Stimulated activated naive CD4-positive, alpha-beta T cell treated with Interleukin-2 at 50 U/mL for 16 hours (primary cell): ENCODE measurements around the gene PPIL1.
"Not testable (repeated sequence)": the region's sequence is repeated elsewhere in the genome, so short reads cannot be mapped to it uniquely, and the experiment has no call there.

Experiments used
- DNase-seq: peaks from one replicate; lab custom pipeline; 2025; lab: John Stamatoyannopoulos, UW

PPIL1 gene

DNA sequence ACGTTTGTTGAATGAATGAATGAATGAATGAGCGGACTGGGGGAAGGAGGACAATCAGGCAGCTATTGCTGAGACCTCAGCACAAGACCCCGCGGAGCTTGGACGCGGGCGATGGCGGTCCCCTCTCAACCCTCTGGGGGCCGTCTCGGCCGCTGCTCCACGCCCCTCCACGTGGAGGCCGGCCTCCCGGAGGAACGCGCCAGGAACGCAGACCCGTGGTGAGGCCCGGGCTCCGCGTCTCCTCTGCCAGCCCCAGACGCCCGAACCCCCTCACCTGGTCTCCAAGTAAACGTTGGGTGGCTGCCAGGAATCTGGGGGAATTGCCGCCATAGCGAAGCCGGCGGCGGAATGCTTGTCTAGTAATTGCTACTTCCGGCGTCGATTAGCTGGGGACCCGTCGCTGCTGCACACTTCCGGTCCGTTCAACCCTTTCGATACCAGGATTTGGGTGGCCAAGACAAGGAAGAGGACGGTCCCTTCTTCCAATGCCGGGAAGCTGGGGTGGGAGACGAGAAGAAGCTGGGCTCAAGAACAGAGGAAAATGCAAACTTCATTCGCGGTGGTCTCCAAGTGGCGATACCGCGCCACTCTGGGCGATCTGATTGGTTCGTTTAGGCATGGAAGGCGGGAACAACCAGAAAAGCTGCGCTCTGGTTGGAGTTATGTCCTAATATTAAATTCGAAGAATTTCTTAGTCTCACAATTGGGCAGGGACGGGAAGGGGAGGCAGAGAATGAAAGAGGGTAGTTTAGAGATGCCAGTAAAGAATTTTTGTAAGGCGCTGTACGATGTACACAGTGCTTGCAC lies at the start of gene PPIL1:
PPIL1 (minus strand) TSS at position 361 of the 807 bp plus-strand sequence; CDS start at position 330, 31 bp downstream.
- DNase-seq: peak; percentile 80

- DNase-seq: no peak
Observed at GRCh38 chr6:36924131-36924530, 49.5 kb upstream of the PPIL1 start.

DNA sequence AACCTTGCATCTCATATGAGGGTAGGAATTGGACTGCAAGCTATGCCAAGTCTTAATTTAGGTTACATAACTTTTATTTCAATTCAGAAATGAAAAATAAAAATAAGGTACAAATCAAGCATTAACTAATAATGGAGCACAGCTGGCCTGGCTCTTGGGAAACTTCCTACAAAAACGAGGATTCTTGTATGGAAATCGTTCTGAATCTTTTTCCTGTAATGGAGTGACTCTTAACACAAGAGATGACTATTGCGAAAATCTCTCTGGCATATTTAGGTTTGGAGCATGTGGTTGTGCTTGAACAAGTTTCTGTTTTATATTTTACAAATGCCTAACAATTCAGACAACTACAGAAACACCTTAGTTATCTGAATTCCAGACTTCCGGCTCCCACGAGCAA lies 45.9 kb upstream of the PPIL1 start:
- DNase-seq: no peak

DNA sequence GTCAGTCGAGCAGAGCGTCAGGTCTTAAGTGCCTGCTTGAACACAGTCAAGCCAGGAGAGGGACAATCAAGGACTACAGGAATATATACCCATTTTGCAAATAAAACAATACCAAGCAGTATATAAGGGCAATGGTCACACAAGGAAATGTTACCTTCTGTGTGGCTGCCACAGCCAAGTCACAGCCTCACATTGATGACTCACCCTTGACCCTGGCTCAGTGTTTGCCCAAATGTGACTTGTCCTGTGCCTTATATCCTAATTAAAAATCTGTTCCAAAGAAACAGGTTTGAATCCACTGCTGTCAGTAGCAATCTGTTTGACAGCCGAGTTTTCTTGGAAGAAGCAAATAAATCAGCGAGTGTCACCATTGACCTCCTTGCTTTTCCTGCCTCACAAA lies 45.4 kb upstream of the PPIL1 start:
- DNase-seq: no peak

DNA sequence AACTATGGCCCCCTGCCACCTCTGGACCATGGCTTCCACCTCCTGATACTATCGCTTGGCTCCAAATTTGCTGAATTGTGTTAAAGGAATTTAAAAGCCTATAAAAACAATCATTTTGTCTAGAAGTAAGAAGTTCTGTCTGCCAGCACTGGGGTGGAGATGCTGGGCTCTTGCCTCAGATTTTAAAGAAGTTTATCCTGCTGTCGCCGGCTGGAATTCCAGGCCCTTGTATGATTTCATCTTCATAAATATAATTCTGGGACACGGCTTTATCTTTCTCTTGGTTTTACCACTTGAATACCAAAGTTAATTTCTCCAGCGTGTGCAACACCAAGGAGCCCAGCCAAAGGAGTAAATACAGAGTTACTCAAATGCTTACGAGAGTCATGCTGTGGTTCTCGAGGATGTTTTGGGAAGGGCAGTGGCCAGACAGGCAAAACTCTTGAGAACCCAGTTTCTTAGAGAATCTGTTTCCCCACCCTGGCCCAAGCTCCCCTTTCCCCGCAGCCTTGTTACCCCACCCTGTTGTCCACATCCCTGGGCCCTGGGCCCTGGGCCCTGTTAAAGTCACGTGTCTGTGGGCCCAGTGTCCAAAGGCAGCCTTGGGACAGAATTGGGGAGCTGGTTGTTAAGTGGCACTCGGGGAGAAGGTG lies 43.1 kb upstream of the PPIL1 start:
- no peak for DNase-seq

DNA sequence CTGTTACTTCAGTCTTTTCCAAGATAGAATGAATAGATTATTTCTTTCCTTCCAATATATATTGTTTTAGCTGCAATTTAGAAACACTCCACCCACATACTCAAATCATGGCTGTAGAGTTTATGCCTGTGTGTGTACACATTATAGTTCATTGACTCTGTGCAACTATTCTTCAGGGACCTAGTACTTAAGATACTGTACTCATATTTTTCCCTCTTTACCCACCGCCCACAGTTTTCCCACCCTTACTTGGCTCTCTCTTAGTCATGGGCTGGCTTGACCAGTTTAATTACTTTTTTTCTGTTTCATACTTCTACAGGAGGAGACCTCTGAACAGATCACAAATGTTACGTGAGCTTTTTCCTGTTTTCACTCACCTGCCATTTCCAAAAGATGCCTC lies 41.5 kb upstream of the PPIL1 start:
- DNase-seq: no peak

- no peak for DNase-seq
Observed at GRCh38 chr6:36915599-36915998, 41.0 kb upstream of the PPIL1 start.

DNA sequence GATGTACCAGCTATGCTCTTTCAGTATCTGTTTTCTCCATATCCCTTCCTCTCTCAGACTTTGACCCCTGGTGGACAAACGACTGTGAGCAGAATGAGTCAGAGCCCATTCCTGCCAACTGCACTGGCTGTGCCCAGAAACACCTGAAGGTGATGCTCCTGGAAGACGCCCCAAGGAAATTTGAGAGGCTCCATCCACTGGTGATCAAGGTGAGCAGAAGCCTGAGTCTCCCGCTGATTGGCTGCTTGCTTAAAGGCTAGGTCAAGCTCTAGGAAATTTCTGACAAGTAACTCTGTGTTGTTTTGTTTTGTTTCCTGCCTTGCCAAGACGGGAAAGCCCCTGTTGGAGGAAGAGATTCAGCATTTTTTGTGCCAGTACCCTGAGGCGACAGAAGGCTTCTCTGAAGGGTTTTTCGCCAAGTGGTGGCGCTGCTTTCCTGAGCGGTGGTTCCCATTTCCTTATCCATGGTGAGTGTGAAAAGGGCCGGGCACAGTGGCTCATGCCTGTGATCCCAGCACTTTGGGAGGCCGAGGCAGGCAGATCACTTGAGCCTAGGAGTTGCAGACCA lies 39.7 kb upstream of the PPIL1 start:
- DNase-seq: peak; percentile 7

- no peak for DNase-seq
Observed at GRCh38 chr6:36913082-36913481, 38.5 kb upstream of the PPIL1 start.

- DNase-seq: peak; percentile 70
Observed at GRCh38 chr6:36912586-36912985, 38.0 kb upstream of the PPIL1 start.

- DNase-seq: peak; percentile 38
Observed at GRCh38 chr6:36912030-36912454, 37.4 kb upstream of the PPIL1 start.

DNA sequence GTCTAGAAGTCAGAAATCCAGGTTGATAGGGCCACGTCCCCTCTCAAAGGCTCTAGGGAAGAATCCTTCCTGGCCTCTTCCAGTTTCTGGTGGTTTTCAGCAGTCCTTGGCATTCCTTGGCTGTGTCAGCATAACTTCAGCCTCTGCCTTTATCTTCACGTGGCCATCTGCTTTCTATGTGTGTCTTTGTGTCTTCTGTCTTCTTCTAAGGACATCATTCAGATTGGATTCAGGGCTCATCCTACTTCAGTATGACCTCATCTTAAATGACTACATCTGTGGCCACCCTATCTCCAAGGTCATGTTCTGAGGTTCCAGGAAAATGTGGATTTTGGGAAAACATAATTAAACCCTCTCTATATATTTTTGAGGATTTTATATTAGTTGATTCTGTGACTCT lies 34.1 kb upstream of the PPIL1 start:
- no peak for DNase-seq

DNA sequence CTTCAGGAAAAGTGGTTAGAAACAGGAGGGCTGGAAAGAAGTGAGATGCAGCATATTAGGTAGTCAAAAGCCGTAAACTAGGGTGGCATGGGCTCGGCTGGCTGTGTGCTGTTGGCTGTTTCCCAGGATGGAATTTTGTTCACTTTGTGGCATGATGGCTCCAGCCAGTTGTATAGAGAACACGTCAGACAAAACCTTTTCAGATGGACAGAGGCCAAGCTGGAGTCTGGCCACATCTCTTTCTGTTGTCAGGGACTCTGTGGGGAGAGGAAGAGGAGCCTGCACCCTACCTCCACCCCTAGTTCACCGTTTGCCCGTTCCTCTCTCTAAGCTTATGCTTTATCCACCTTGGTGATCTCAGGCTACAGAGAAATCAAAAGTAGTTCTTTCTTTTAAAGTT lies 33.2 kb upstream of the PPIL1 start:
- DNase-seq: no peak

GRCh38 chr6:36906539-36907325 lies 32.1 kb upstream of the PPIL1 start:
- DNase-seq: no peak

DNA sequence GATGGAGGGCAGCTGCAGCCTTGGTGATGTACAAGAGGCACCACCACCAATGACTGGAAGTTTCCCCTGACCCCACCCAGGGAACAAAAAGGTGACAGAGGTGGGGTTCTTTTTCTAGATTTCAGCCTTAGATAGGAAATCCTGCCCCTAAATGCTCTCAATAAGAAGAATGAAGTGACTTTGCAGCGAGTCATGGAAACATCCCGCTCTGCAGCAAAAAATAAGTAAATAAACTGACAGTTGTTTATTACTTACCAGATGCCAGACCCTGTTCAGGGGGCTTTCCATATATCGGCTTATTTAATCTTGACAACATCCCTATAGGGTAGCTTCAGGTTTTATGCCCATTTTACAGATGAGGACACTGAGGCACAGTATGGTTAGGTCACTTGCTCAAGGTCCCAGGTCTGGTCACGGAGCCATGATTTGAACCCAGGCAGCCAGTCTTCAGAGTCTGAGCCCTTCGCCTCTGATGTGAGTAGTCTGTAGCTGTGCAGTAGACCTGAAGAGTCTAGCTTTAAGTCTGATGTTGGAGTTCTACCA lies 30.3 kb upstream of the PPIL1 start:
- no peak for DNase-seq

GRCh38 chr6:36904114-36904513 lies 29.5 kb upstream of the PPIL1 start:
- DNase-seq: no peak

GRCh38 chr6:36897609-36898008 lies 23.0 kb upstream of the PPIL1 start:
- DNase-seq: no peak

GRCh38 chr6:36893976-36894932 lies 19.7 kb upstream of the PPIL1 start:
- DNase-seq: no peak

GRCh38 chr6:36891153-36891552 lies 16.6 kb upstream of the PPIL1 start:
- DNase-seq: not testable (repeated sequence)

GRCh38 chr6:36890112-36890663 lies 15.6 kb upstream of the PPIL1 start:
- DNase-seq: no peak
